IPS-15b (cell line): ENCODE data around the gene KRTAP10-6.
"Not testable (repeated sequence)": the region's sequence is repeated elsewhere in the genome, so short reads cannot be mapped to it uniquely, and the experiment has no call there.

Experiments used
- H3K27me3 ChIP-seq: one replicate; pipeline ENCODE4 v1.6.1; 2013; ENCODE audit warnings: low read length; ENCODE audit not compliant: control insufficient read depth, insufficient read depth
- H3K36me3 ChIP-seq: one replicate; pipeline ENCODE4 v1.6.1; 2013; ENCODE audit warnings: low read length; ENCODE audit not compliant: control insufficient read depth, insufficient read depth
- H3K4me1 ChIP-seq: one replicate; pipeline ENCODE4 v1.6.1; 2013; ENCODE audit warnings: mild to moderate bottlenecking, low read length; ENCODE audit not compliant: control insufficient read depth, insufficient read depth
- H3K4me3 ChIP-seq: one replicate; pipeline ENCODE4 v1.5.1; 2013; ENCODE audit warnings: low read depth, low read length
- H3K9ac ChIP-seq: one replicate; pipeline ENCODE4 v1.6.1; 2013; ENCODE audit warnings: low read depth, mild to moderate bottlenecking, low read length
- H3K9me3 ChIP-seq: one replicate; pipeline ENCODE4 v1.6.1; 2013; ENCODE audit warnings: mild to moderate bottlenecking, low read length; ENCODE audit not compliant: control insufficient read depth, insufficient read depth

Gene KRTAP10-6

DNA sequence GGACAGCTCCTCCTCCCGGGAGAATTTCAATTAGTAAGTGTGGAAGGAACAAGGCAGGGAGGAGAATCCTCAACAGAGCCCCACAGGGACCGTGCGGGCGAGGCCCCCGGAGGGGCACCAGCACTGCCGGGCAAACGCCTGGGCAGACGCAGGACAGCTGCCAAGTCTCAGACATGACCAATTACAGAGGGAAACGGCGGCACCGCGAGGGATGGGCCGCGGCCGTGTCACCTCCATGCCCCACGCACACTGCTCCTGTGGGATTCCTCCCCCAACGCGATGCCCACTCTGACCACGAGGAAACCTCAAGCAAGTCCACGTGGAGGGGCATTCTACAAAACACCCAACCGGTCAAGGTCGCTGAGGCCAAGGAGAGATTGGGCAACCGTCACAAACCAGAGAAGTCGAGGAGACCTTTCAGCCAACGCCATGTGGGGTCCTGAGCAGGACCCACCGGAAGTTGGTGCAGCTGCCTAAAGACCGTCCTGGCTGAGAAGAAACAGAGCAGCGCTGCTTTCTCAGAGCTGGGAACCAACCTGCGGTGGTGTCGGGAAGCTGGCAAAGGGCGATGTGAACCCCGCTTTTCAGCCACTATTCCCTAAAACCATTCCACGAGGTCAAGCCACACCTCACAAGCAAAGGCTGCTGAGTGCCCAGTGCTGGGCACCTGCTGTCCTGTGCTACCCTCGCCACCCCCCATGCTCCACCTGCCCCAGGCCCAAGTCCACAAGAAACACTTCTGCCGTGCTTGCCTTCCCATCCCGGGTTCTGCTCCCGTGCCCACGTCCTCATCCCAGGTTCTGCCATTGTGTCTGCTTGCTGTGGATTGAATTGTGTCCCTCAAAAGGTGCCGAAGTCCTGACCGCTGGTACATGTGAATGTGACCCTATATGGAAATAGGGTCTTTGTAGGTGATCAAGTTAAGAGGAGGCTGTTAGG lies 20.2 kb downstream of the KRTAP10-6 start:
- H3K36me3 ChIP-seq, result no peaks in the 10 kb centered on the region
- no peaks in the 10 kb centered on the region for H3K4me1 ChIP-seq
- no peaks in the 10 kb centered on the region for H3K27me3 ChIP-seq
- no peak overlapping the region for H3K4me3 ChIP-seq
- H3K9ac ChIP-seq, result no peak overlapping the region
- no peaks in the 10 kb centered on the region for H3K9me3 ChIP-seq

DNA sequence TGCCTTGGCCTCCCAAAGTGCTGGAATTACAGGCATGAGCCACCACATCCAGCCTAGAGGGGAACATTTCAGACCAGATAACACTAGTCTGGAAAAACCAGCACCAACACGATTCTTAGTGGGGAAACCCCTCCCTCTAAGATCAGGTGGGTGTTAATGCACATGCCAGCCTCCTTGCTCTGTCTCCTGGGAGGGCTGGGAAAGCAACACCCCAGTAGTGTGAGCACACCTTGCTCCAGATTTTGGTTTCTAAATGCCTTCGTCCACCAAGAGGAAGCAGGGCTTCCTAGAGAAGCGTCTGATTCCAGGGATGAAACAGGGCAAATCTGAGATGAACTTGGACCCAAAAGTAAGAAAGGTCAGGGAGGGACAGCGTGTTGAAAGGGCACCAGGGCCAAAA lies 21.0 kb downstream of the KRTAP10-6 start:
- Histone ChIP-seq H3K36me3 (no peaks in the 10 kb centered on the region), H3K4me1 (no peaks in the 10 kb centered on the region), H3K27me3 (no peaks in the 10 kb centered on the region), H3K9ac (no peak overlapping the region), H3K4me3 (no peak overlapping the region), H3K9me3 (no peaks in the 10 kb centered on the region)

GRCh38 chr21:44569861-44570517 lies 22.3 kb downstream of the KRTAP10-6 start:
- no peak overlapping the region for H3K4me3 ChIP-seq
- H3K9me3 ChIP-seq, result no peaks in the 10 kb centered on the region
- H3K27me3 ChIP-seq, result no peaks in the 10 kb centered on the region
- no peak overlapping the region for H3K9ac ChIP-seq
- no peaks in the 10 kb centered on the region for H3K4me1 ChIP-seq
- no peaks in the 10 kb centered on the region for H3K36me3 ChIP-seq

GRCh38 chr21:44568667-44569556 lies 23.4 kb downstream of the KRTAP10-6 start:
- H3K9ac ChIP-seq, result no peak overlapping the region
- H3K27me3 ChIP-seq, result no peaks in the 10 kb centered on the region
- no peaks in the 10 kb centered on the region for H3K4me1 ChIP-seq
- no peaks in the 10 kb centered on the region for H3K9me3 ChIP-seq
- H3K4me3 ChIP-seq, result no peak overlapping the region
- H3K36me3 ChIP-seq, result no peaks in the 10 kb centered on the region

DNA sequence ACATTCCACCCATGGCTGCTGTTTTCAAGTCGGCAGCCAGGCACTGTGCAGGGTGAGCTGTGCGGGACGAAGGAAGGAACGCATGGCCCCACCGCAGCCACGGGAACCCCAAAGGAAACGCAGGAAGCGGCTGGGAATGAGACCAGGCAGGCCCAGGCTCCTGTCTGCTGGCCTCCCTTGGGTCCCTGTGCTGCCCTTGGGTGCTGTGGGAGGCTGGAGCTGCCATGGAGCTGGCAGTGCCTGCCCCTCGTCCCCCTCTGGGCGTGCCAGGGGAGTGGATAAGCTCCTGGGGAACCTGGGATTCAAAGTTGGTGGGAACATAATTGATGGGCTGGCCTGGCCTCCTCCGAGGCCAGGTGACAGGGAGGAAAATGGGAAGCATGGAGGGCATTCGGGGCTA lies 24.0 kb downstream of the KRTAP10-6 start:
- Histone ChIP-seq H3K27me3 (no peaks in the 10 kb centered on the region), H3K36me3 (no peaks in the 10 kb centered on the region), H3K4me1 (no peaks in the 10 kb centered on the region), H3K9ac (no peak overlapping the region), H3K4me3 (no peak overlapping the region), H3K9me3 (no peaks in the 10 kb centered on the region)

DNA sequence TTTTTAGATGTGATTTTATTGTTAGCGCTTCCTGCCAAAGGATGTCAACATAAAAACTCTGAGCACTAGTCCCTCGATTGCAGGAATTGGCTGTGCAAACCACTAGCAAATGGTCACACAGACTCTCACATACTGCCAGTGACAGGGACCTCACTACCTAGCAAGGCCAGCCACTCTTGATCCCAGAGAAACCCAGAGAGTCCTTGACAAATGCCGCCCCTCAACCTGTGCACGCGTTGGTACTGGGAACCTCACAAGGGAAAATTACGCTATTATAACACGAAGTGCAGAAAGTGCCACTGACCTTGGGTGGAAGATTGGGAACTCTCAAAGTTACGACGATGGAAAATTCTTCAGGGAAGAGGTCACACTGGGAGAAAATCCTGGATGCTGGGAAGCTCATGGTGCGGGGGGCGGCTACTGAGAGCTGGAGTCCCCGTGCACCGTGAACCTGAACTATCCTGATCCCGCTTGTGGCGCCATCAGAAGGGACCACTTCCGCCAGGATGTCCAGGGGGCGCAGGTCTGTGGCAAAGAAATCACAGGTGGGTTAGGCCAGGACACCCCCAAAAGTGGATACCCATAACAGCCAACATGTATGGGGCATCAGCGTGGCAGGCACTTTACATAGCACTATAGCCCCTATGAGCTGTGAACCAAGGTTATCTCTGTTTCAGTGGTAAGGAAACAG lies 24.7 kb downstream of the KRTAP10-6 start:
- H3K9me3 ChIP-seq, result no peaks in the 10 kb centered on the region
- no peaks in the 10 kb centered on the region for H3K4me1 ChIP-seq
- H3K9ac ChIP-seq, result no peak overlapping the region
- H3K27me3 ChIP-seq, result no peaks in the 10 kb centered on the region
- H3K36me3 ChIP-seq, result no peaks in the 10 kb centered on the region
- H3K4me3 ChIP-seq, result no peak overlapping the region

DNA sequence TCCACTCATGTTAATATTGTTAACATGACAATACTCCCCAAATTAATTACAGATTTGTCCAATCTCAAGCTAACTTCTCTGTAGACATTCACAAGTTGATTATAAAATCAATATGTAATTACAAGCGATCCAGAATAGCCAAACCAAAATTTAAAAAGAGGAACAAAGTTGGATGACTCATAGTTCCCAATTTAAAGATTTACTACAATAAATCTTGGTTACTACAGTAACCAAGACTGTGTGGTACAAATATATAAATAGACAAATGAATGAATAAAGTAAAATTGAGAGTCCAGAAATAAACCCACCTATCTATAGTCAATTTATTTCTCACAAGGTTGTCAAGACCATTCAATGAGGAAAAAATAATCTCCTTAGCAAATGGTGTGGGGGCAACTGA lies 25.9 kb downstream of the KRTAP10-6 start:
- Histone ChIP-seq H3K4me3 (no peak overlapping the region), H3K9me3 (no peaks in the 10 kb centered on the region), H3K36me3 (no peaks in the 10 kb centered on the region), H3K4me1 (no peaks in the 10 kb centered on the region), H3K9ac (no peak overlapping the region), H3K27me3 (no peaks in the 10 kb centered on the region)

GRCh38 chr21:44564886-44565598 lies 27.3 kb downstream of the KRTAP10-6 start:
- H3K4me3 ChIP-seq, result no peak overlapping the region
- H3K4me1 ChIP-seq, result no peaks in the 10 kb centered on the region
- H3K36me3 ChIP-seq, result no peaks in the 10 kb centered on the region
- no peaks in the 10 kb centered on the region for H3K27me3 ChIP-seq
- no peaks in the 10 kb centered on the region for H3K9me3 ChIP-seq
- no peak overlapping the region for H3K9ac ChIP-seq

DNA sequence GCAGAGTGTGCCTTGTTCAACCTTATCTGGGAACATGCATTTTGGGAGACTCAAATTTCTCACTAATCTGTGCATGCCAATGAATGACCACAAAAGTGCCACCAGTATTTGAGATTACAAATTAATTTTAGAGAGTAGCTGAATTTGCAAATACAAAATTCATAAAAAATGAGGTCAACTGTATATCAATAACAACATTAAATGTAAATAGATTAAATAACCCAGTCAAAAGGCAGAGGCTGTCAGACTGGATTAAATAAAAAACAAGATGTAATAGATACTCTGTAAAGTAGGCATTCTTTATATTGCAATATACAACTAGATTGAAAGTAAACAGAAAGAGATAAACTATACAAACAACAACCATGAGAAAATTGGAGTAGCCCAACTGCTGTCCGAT lies 28.2 kb downstream of the KRTAP10-6 start:
- Histone ChIP-seq H3K4me1 (no peaks in the 10 kb centered on the region), H3K36me3 (no peaks in the 10 kb centered on the region), H3K9me3 (no peaks in the 10 kb centered on the region), H3K27me3 (no peaks in the 10 kb centered on the region), H3K9ac (no peak overlapping the region), H3K4me3 (no peak overlapping the region)

DNA sequence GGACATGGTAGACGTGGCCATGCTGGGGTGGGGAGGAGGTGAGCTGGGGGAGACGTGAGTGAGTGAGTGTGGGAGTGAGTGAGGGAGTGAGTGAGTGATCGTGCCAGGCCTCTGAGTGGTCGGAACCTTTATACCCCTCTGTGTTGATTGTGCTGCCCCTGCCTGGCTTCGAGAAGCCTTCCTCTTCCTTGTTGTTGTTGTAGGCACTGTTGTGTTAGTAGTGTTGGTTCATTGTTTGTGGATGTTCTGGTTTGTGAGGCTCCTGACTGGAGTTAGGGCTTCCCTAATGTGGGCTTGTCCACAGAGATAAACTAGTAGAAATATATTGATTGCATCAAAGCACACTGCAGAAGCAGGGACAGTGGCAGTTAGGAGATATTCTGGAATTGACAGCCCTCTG lies 33.6 kb downstream of the KRTAP10-6 start, which contains the start of gene KRTAP10-3:
KRTAP10-3 (minus strand) TSS at position 101 of the 400 bp plus-strand sequence; CDS start at position 21, 80 bp downstream.
- H3K9ac ChIP-seq, result no peak within 1 kb of the TSS
- no peak within 1 kb of the TSS for H3K4me3 ChIP-seq
- no peaks in the 10 kb centered on the region for H3K4me1 ChIP-seq
- no peaks in the 10 kb centered on the region for H3K9me3 ChIP-seq
- no peaks in the 10 kb centered on the region for H3K27me3 ChIP-seq
- no peaks in the 10 kb centered on the region for H3K36me3 ChIP-seq

DNA sequence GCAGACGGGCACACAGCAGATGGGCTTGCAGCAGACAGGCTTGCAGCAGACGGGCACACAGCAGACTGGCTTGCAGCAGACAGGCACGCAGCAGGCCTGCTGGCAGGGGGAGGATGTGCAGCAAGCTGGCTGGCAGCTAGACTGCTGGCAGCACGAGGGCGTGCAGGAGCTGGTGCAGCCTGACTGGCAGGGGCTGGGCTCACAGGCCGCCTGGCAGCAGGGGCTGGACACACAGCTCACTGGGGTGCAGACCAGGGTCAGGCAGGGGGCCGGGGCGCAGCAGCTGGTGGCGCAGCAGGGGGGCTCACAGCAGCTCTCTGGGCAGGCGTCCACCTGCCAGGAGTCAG lies 34.0 kb downstream of the KRTAP10-6 start:
- H3K4me1 ChIP-seq, H3K4me3 ChIP-seq, H3K9ac ChIP-seq, H3K36me3 ChIP-seq, H3K9me3 ChIP-seq, H3K27me3 ChIP-seq: not testable (repeated sequence)
